Hair follicular keratinocyte (primary cell): ENCODE results near the gene ACO1. TPM values are rescaled to one million over a fixed set of nuclear protein-coding genes. Genes with fewer than 3 reads are reported as not detected.

Source experiments
- total RNA-seq: library from RNA; depleted of rRNA; stranded (reverse); fragments of >200 nt; gene quantifications from 2 replicates; pipeline ENCODE4 v1.2.3, GENCODE V29; 2015

Gene ACO1
- 30.2 and 32.9 TPM in 2 replicates for total RNA-seq

DNA sequence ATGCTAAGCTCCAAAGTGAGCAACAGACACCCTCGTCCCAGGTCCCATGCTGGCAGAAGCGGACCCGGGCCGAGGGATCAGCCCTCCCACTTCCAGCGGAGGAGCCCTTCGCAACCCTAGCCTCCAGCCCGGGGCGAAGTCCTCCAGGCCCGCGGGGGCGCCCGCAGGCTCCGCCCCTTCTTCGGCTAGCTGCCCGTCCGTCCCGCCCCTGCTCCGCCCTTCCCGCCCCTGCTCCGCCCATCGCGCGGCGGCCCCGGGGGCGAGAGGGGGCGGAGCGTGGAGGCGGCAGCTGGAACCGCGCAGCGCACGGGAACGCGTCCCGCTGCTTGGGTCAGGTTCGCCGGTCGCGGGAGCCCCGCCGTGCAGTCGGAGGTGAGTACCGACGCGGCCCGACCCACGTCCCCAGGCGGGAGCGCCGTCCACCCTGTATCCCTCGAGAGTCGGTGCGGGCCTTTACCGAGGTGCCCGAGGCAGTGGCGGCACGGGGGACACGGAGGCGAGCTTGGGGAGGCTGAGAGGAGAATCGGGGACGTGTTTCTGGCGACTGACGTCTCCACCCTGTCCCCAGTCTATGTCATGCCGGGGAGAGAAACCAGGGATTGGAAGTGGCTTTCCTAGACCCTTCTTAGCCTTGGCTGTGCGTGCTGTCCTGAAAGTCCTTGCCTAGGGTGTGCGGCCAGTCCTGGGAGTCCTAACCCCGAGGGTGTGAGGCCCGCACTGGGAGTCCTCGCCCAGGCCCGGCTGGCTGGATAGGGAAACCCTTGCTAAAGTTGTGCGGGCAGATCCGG lies at the start of gene ACO1:
Gene ACO1, plus strand, starts transcription at position 280 of the 788 bp plus-strand sequence. CDS start 20,864 bp downstream, outside the sequence.

Other genes starting within 250 kb of the ACO1 start
- gene RIGI, start 141.6 kb downstream of the ACO1 start, total RNA-seq = 5.0 and 6.4 TPM in 2 replicates
- gene SMIM27, start 167.7 kb downstream of the ACO1 start, total RNA-seq = 2.8 and 9.4 TPM in 2 replicates
- 14.5 and 14.6 TPM in 2 replicates for gene TOPORS, start 167.9 kb downstream of the ACO1 start, total RNA-seq
- 70.0 and 94.7 TPM in 2 replicates for gene NDUFB6, start 188.5 kb downstream of the ACO1 start, total RNA-seq